Endothelial cell (in vitro differentiated cells): ENCODE data around the gene ZNF227. TPM values are rescaled to one million over a fixed set of nuclear protein-coding genes. Genes with fewer than 3 reads are reported as not detected.
"Not testable (repeated sequence)": the region's sequence is repeated elsewhere in the genome, so short reads cannot be mapped to it uniquely, and the experiment has no call there.

ENCODE experiments used
- DNase-seq: peaks from one replicate; pipeline ENCODE4 v3.0.0; 2021; ENCODE audit warnings: low spot score
- H3K27ac Mint-ChIP-seq: one replicate; pipeline ENCODE4 v1.8.0; 2021; ENCODE audit warnings: mixed read lengths, inconsistent platforms; ENCODE audit not compliant: unreplicated experiment
- H3K27me3 Mint-ChIP-seq: one replicate; pipeline ENCODE4 v1.8.0; 2021; ENCODE audit warnings: mild to moderate bottlenecking, moderate library complexity, mixed read lengths, inconsistent platforms; ENCODE audit not compliant: unreplicated experiment
- H3K36me3 Mint-ChIP-seq: one replicate; pipeline ENCODE4 v1.8.0; 2021; ENCODE audit warnings: mild to moderate bottlenecking, low read depth, mixed read lengths, inconsistent platforms; ENCODE audit not compliant: unreplicated experiment
- H3K4me1 Mint-ChIP-seq: one replicate; pipeline ENCODE4 v1.8.0; 2021; ENCODE audit warnings: mild to moderate bottlenecking, mixed read lengths, inconsistent platforms; ENCODE audit not compliant: unreplicated experiment
- H3K4me3 Mint-ChIP-seq: one replicate; pipeline ENCODE4 v1.8.0; 2021; ENCODE audit warnings: mild to moderate bottlenecking, mixed read lengths, inconsistent platforms; ENCODE audit not compliant: unreplicated experiment
- H3K9me3 Mint-ChIP-seq: one replicate; pipeline ENCODE4 v1.8.0; 2021; ENCODE audit warnings: mixed read lengths, inconsistent platforms; ENCODE audit not compliant: unreplicated experiment
- total RNA-seq: library from RNA; stranded (reverse); fragmentation: NEBNext Ultra II Directional; extraction: Animal tissue kit (Norgen Biotek cat#: 25700); gene quantifications from one replicate; pipeline ENCODE4 v1.2.1, GENCODE V29; 2021; ENCODE audit not compliant: unreplicated experiment
- TF ChIP-seq, protein P1 (sequence below): fragments of 200-600 bp; sonication (generic); IDR thresholded peaks from one replicate; pipeline ENCODE4 v1.5.0; 2021; ENCODE audit warnings: antibody characterized with exemption; ENCODE audit not compliant: unreplicated experiment

ZNF227 gene
- total RNA-seq, 1 donor from 2014 or later: 29.3 TPM

DNA sequence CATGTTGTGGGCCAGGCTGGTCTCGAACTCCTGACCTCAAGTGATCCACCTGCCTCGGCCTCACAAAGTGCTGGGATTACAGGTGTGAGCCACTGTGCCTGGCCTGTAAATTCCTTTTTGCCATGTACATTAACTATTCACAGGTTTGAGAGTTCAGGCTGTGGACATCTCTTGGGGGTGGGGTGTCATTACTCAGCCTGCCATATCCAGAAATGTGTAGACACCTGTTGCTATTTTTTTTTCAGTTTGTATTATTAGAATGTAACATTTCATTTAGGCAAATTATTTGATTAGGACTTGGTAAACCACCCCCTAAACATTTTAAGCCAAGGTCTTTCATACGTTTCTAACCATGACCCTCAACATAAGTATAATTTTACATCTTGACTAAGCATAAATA lies 20.5 kb downstream of the ZNF227 start:
- peaks cover 2% of the 10 kb centered on the region for H3K27me3 Mint-ChIP-seq
- TF ChIP-seq, protein P1, sequence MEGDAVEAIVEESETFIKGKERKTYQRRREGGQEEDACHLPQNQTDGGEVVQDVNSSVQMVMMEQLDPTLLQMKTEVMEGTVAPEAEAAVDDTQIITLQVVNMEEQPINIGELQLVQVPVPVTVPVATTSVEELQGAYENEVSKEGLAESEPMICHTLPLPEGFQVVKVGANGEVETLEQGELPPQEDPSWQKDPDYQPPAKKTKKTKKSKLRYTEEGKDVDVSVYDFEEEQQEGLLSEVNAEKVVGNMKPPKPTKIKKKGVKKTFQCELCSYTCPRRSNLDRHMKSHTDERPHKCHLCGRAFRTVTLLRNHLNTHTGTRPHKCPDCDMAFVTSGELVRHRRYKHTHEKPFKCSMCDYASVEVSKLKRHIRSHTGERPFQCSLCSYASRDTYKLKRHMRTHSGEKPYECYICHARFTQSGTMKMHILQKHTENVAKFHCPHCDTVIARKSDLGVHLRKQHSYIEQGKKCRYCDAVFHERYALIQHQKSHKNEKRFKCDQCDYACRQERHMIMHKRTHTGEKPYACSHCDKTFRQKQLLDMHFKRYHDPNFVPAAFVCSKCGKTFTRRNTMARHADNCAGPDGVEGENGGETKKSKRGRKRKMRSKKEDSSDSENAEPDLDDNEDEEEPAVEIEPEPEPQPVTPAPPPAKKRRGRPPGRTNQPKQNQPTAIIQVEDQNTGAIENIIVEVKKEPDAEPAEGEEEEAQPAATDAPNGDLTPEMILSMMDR: no peak
- H3K36me3 Mint-ChIP-seq: peaks cover 71% of the 10 kb centered on the region
- H3K9me3 Mint-ChIP-seq: peaks cover 5% of the 10 kb centered on the region
- no peak for DNase-seq
- H3K4me1 Mint-ChIP-seq: no peaks in the 10 kb centered on the region
- no peak overlapping the region for H3K4me3 Mint-ChIP-seq
- H3K27ac Mint-ChIP-seq: no peak overlapping the region

DNA sequence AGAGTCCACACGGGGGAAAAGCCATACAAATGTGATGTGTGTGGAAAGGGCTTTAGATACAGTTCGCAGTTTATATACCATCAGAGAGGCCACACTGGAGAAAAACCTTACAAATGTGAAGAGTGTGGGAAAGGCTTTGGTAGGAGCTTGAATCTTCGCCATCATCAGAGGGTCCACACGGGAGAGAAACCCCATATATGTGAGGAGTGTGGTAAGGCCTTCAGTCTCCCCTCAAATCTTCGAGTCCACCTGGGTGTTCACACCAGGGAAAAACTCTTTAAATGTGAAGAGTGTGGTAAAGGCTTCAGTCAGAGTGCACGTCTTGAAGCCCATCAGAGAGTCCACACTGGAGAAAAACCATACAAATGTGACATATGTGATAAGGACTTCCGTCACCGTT lies 24.1 kb downstream of the ZNF227 start:
- Mint-ChIP-seq H3K36me3 (peaks cover 51% of the 10 kb centered on the region), H3K27me3 (peaks cover 2% of the 10 kb centered on the region), H3K27ac (no peak overlapping the region), H3K9me3 (no peaks in the 10 kb centered on the region), H3K4me3 (peak overlapping the region; percentile 45), H3K4me1 (no peaks in the 10 kb centered on the region)
- no peak for DNase-seq
- TF ChIP-seq, protein P1: no peak

DNA sequence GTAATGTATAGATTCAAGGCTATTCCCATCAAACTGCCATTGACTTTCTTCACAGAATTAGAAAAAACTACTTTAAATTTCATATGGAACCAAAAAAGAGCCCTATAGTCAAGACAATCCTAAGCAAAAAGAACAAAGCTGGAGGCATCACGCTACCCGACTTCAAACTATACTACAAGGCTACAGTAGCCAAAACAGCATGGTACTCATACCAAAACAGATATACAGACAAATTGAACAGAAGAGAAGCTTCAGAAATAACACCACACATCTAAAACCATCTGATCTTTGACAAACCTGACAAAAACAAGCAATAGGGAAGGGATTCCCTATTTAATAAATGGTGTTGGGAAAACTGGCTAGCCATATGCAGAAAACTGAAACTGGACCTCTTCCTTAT lies 40.0 kb downstream of the ZNF227 start:
- Mint-ChIP-seq H3K27me3 (peaks cover 13% of the 10 kb centered on the region), H3K9me3 (peaks cover 44% of the 10 kb centered on the region), H3K36me3 (peaks cover 70% of the 10 kb centered on the region)
- not testable (repeated sequence) for H3K4me3 Mint-ChIP-seq, H3K27ac Mint-ChIP-seq, H3K4me1 Mint-ChIP-seq, DNase-seq

DNA sequence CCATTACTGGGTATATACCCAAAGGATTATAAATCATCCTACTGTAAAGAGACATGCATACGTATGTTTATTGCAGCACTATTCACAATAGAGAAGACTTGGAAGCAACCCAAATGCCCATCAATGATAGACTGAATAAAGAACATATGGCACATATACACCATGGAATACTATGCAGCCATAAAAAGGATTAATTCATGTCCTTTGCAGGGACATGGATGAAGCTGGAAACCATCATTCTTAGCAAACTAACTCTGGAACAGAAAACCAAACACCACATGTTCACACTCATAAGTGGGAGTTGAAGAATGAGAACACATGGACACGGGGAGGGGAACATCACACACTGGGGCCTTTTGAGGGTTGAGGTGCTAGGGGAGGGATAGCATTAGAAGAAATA lies 41.1 kb downstream of the ZNF227 start:
- not testable (repeated sequence) for H3K4me3 Mint-ChIP-seq, H3K27ac Mint-ChIP-seq, H3K4me1 Mint-ChIP-seq, DNase-seq
- Mint-ChIP-seq H3K36me3 (peaks cover 65% of the 10 kb centered on the region), H3K9me3 (peaks cover 44% of the 10 kb centered on the region), H3K27me3 (peaks cover 13% of the 10 kb centered on the region)

DNA sequence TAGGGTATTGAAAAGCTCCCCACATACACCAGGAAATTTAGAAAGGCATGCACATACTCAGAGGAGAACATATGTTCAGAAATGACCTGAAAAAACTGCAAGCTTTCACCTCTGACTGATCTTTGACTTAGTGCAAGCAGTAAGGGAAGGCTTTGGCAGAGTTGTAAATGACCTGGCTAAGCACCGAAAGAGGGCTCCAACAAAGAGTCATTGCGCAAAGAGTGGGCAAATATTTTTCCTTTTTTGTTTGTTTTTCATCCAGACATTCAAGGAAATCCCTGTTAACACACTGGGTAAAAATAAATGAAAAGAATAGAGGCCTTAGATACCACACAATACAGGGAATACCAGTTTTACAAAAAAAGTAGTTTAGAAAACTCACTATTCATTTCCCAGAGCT lies 42.2 kb downstream of the ZNF227 start:
- no peak overlapping the region for H3K27ac Mint-ChIP-seq
- H3K9me3 Mint-ChIP-seq: peaks cover 44% of the 10 kb centered on the region
- peaks cover 56% of the 10 kb centered on the region for H3K36me3 Mint-ChIP-seq
- no peak for DNase-seq
- TF ChIP-seq, protein P1: no peak
- H3K4me3 Mint-ChIP-seq: no peak overlapping the region
- no peaks in the 10 kb centered on the region for H3K4me1 Mint-ChIP-seq
- H3K27me3 Mint-ChIP-seq: peaks cover 13% of the 10 kb centered on the region

DNA sequence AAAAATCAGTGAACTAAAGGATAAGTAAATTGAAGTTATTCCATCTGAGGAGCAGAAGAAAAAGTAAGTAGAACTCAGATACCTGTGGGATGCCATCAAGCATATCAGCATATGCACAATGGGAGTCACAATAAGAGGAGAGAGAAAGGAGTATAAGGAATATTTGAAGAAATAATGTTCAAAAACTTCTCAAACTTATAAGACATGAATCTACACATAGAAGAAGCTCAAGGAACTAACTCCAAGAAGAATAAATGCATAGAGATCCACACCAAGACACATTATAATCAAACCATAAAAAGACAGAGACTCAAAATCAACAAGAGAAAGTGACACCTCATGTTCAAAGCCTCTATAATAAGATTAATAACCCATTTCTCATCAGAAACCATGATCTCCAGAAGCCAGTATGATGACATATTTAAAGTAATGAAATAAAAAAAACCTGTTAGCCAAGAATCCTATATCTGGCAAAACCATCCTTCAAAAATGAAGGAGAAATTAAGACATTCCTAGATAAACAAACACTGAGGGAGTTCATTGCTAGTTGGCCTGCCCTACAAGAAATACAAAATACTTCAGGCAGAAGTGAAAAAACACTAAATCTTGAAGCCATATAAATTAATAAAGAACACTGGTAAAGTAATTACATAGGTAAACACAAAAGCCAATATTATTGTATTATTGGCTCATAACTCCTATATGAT lies 43.5 kb downstream of the ZNF227 start:
- peaks cover 10% of the 10 kb centered on the region for H3K27me3 Mint-ChIP-seq
- no peak overlapping the region for H3K27ac Mint-ChIP-seq
- peaks cover 6% of the 10 kb centered on the region for H3K4me1 Mint-ChIP-seq
- TF ChIP-seq, protein P1: no peak
- no peak for DNase-seq
- peaks cover 46% of the 10 kb centered on the region for H3K36me3 Mint-ChIP-seq
- peaks cover 35% of the 10 kb centered on the region for H3K9me3 Mint-ChIP-seq
- H3K4me3 Mint-ChIP-seq: no peak overlapping the region
